Epithelial cell of alveolus of lung (primary cell): ENCODE results near the gene TMTC3. TPM values are rescaled to one million over a fixed set of nuclear protein-coding genes. Genes with fewer than 3 reads are reported as not detected.

Source experiments
- total RNA-seq: library from RNA; depleted of rRNA; stranded (reverse); fragments of >200 nt; gene quantifications from 2 replicates; pipeline ENCODE4 v1.2.1, GENCODE V29; 2015

Gene TMTC3
- 26.9 and 52.8 TPM in 2 replicates for total RNA-seq

DNA sequence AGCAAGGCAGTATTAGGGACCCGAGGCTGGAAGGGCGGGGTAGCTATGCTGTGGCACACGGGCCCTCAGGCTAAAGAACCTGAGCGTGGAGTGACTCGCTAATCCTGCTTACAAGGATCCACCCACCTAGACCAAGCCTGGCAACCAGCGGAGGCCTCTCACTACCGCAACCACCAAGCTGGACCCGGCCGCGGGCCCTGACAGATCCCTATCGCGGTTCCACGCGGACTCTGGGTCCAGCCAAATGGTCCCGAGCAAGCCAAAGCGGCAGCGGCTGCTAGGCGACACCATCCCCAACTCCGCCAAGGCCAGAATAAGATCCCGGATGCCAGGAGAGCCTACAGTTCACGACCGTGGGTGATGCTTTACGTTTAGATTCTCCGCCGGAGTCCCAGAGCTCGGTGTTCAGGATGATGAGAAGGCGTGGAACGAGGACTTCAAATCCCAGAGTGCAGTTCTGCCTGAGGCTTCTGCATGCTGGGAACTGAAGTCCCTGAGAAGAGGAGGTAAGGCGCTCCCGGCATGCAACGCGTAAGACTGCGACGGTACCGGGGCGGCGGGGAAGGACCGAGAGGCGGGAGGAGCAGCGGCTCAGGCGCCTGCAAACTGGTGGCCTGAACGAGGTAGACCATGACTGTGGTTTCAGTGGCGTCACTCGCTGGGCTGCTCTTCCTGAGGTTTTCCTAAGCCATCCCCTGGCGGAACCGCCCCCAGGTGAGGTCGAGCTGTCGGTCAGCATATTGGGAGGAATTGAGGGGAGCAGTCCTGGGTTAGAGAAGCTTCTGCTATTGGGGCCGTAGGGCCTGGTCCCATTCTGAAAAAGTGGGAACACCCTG lies at the start of gene TMTC3, which contains the start of gene CEP290:
Gene TMTC3 (plus strand): TSS at position 534 of the 836 bp plus-strand sequence. CDS start 6,009 bp downstream, outside the sequence.
Gene CEP290 (minus strand): TSS at position 315 of the 836 bp plus-strand sequence. CDS start 781 bp downstream, outside the sequence.

Other genes with a start within 250 kb of the TMTC3 start
- gene C12orf50, start 112.9 kb upstream of the TMTC3 start, total RNA-seq: not detected in 2 replicates
- 3.9 and 9.3 TPM in 2 replicates for gene CEP290, start 219 bp upstream of the TMTC3 start, total RNA-seq